Left renal cortex interstitium (tissue), 4 donors: ENCODE data around the gene C11orf87. TPM values are rescaled to one million over a fixed set of nuclear protein-coding genes. Genes with fewer than 3 reads are reported as not detected.

Source experiments
- DNase-seq, 4 donors: peaks; one replicate each; pipeline ENCODE4 v3.0.0-alpha.2; 2013; ENCODE audit warnings: low read depth in 4 of 4, low spot score in 2 of 4, missing footprints in 1 of 4
- polyA plus RNA-seq, 4 donors: library from polyadenylated mRNA; unstranded; fragments of 120-200 nt; gene quantifications; one replicate each; pipeline ENCODE4 v1.2.1, GENCODE V29; 2013; ENCODE audit not compliant: insufficient read length in 4 of 4

The C11orf87 gene
- polyA plus RNA-seq = under 1 TPM; 0.23 to 0.30 (median 0.29) TPM

GRCh38 chr11:109421981-109422869 is at the start of gene C11orf87:
Gene C11orf87, plus strand, starts transcription at chr11:109422190. Its CDS starts 1,444 bp downstream, at chr11:109423634.
- DNase-seq = no peak

GRCh38 chr11:109374032-109374431 is 48.0 kb upstream of the C11orf87 start:
- no peak for DNase-seq

GRCh38 chr11:109374441-109374840 is 47.5 kb upstream of the C11orf87 start:
- DNase-seq = no peak

- no peak for DNase-seq
Measured at GRCh38 chr11:109377039-109377742, 44.8 kb upstream of the C11orf87 start.

GRCh38 chr11:109378034-109378433 is 44.0 kb upstream of the C11orf87 start:
- DNase-seq = peak in 2 of 4 donors; percentile 11 to 19

GRCh38 chr11:109383306-109383705 is 38.7 kb upstream of the C11orf87 start:
- DNase-seq = no peak

- DNase-seq = no peak
Measured at GRCh38 chr11:109384873-109385272, 37.1 kb upstream of the C11orf87 start.

- no peak for DNase-seq
Measured at GRCh38 chr11:109388982-109389381, 33.0 kb upstream of the C11orf87 start.

- no peak for DNase-seq
Measured at GRCh38 chr11:109390752-109391151, 31.2 kb upstream of the C11orf87 start.

GRCh38 chr11:109401545-109401944 is 20.4 kb upstream of the C11orf87 start:
- DNase-seq = no peak

- DNase-seq = no peak
Measured at GRCh38 chr11:109405671-109406070, 16.3 kb upstream of the C11orf87 start.

- no peak for DNase-seq
Measured at GRCh38 chr11:109416601-109417000, 5.4 kb upstream of the C11orf87 start.

- DNase-seq = no peak
Measured at GRCh38 chr11:109422870-109423465, 978 bp downstream of the C11orf87 start.

GRCh38 chr11:109423466-109424190 is 1.6 kb downstream of the C11orf87 start:
- DNase-seq = no peak

GRCh38 chr11:109424901-109425300 is 2.9 kb downstream of the C11orf87 start:
- peak in 3 of 4 donors; percentile 31 to 51 (median 36) for DNase-seq

GRCh38 chr11:109425554-109425953 is 3.6 kb downstream of the C11orf87 start:
- DNase-seq = no peak

- no peak for DNase-seq
Measured at GRCh38 chr11:109426442-109427240, 4.7 kb downstream of the C11orf87 start.

- DNase-seq = no peak
Measured at GRCh38 chr11:109432105-109432504, 10.1 kb downstream of the C11orf87 start.

- no peak for DNase-seq
Measured at GRCh38 chr11:109433753-109434256, 11.8 kb downstream of the C11orf87 start.
